ENCODE results near the gene PIP4K2A. TPM values are rescaled to one million over a fixed set of nuclear protein-coding genes. Genes with fewer than 3 reads are reported as not detected.

PIP4K2A gene
- total and polyA plus RNA-seq, 2 of the 13 experiments (the other 11 are each of a cell fraction or from before 2014, with no cell fraction given) = 9.1 to 22.6 TPM

DNA sequence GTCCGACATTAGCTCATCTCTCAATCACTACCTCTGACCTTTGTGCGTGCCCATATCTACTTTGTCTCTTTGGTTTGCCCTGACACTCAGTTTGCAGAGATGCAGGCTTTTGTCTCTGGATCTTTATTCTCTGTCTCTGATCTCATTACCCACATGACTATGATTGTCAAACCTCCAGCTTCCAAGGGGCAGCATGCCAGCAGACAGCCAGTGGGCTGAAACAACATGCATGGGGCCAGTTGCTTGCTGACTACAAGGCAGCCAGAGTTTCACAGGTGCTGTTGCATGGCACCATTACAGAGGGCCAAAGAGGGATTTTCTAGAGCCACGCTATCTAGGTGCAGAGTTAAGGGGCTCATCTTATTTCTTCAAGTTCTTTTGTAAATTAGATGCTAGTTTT is 222.9 kb downstream of the PIP4K2A start:
- Histone ChIP-seq H3K27me3 (ENCODE audit: control insufficient read depth in 1 of 2, insufficient read depth in 2 of 2, low read length in 2 of 2) (no peaks in the 10 kb centered on the region; a peak in 1 of 5 replicates), H3K9me3 (ENCODE audit: low read length) (no peaks in the 10 kb centered on the region), H3K36me3 (replicated peaks in 1 of 2; ENCODE audit: control insufficient read depth in 1 of 2, insufficient read depth in 2 of 2, low read length in 2 of 2) (no peaks in the 10 kb centered on the region), H3K4me1 (ENCODE audit: insufficient read depth, low read length) (no peaks in the 10 kb centered on the region), H3K9ac (ENCODE audit: insufficient read depth, low read depth, low read length) (no peak overlapping the region), H3K79me2 (ENCODE audit: insufficient read depth, low read length) (no peaks in the 10 kb centered on the region), H3K4me3 (replicated peaks in 1 of 3; ENCODE audit: insufficient read depth in 1 of 3, low read depth in 2 of 3, low read length in 3 of 3) (no peak overlapping the region), H2AFZ (ENCODE audit: low read length) (no peak overlapping the region), H3K4me2 (ENCODE audit: low read depth, low read length) (no peak overlapping the region), H4K20me1 (ENCODE audit: insufficient read depth, low read length) (no peaks in the 10 kb centered on the region), H3K27ac (ENCODE audit: extremely low read length, insufficient read depth, low read length) (no peak overlapping the region)
- WGBS (ENCODE audit: low lambda C conversion rate) = 30% methylated on average over 3 of the region's 3 CpGs
- no TSS peak for BruUV-seq (replicated peaks)
- in situ Hi-C loops (cut with HindIII; ENCODE audit: extremely low pct_ligation_motif_present, low pct_unique_long_range_greater_than_20kb) (no loop called here), intact Hi-C loops (cut with micrococcal nuclease; ENCODE audit: unreplicated experiment) (no loop called here)
- FAIRE-seq (no peak), DNase-seq (ENCODE audit: low spot score) (no peak), ATAC-seq (no peak)
- ChIA-PET CTCF (ENCODE audit: low intra/inter-chr PET ratio, low total read pairs) (no interaction called here), POLR2A (no interaction called here)
- no peak for TF ChIP-seq CENPX (CRISPR knock-in tag; IDR thresholded peaks at IDR 0.05)
- TF ChIP-seq ZNF713 (CRISPR knock-in tag; IDR thresholded peaks at IDR 0.05) = no peak
- TF ChIP-seq, protein P1, sequence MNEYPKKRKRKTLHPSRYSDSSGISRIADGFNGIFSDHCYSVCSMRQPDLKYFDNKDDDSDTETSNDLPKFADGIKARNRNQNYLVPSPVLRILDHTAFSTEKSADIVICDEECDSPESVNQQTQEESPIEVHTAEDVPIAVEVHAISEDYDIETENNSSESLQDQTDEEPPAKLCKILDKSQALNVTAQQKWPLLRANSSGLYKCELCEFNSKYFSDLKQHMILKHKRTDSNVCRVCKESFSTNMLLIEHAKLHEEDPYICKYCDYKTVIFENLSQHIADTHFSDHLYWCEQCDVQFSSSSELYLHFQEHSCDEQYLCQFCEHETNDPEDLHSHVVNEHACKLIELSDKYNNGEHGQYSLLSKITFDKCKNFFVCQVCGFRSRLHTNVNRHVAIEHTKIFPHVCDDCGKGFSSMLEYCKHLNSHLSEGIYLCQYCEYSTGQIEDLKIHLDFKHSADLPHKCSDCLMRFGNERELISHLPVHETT (CRISPR knock-in tag; conservative IDR thresholded peaks at IDR 0.05) = no peak
- TF ChIP-seq HMGXB4 (CRISPR knock-in tag; IDR thresholded peaks at IDR 0.05; ENCODE audit: borderline replicate concordance in 1 of 2, low read depth in 1 of 2) = no peak
- TF ChIP-seq ZBED4 (CRISPR knock-in tag; IDR thresholded peaks at IDR 0.05; ENCODE audit: borderline replicate concordance) = no peak
- TF ChIP-seq, protein P2, sequence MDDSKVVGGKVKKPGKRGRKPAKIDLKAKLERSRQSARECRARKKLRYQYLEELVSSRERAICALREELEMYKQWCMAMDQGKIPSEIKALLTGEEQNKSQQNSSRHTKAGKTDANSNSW (CRISPR knock-in tag; IDR thresholded peaks at IDR 0.05; ENCODE audit: borderline replicate concordance) = no peak
- TF ChIP-seq CEBPG (CRISPR knock-in tag; IDR thresholded peaks at IDR 0.05) = no peak
- no peak for TF ChIP-seq SOX6 (IDR thresholded peaks at IDR 0.05)
- no peak for TF ChIP-seq SOX6 (CRISPR knock-in tag; IDR thresholded peaks at IDR 0.05)
- TF ChIP-seq SMARCC2 (IDR thresholded peaks at IDR 0.05) = no peak
- TF ChIP-seq, protein P3, sequence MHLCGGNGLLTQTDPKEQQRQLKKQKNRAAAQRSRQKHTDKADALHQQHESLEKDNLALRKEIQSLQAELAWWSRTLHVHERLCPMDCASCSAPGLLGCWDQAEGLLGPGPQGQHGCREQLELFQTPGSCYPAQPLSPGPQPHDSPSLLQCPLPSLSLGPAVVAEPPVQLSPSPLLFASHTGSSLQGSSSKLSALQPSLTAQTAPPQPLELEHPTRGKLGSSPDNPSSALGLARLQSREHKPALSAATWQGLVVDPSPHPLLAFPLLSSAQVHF (CRISPR knock-in tag; IDR thresholded peaks at IDR 0.05) = no peak
- no peak for TF ChIP-seq SP1 (IDR thresholded peaks at IDR 0.05)
- TF ChIP-seq SP1 (CRISPR knock-in tag; IDR thresholded peaks at IDR 0.05) = no peak
- TF ChIP-seq, protein P4, sequence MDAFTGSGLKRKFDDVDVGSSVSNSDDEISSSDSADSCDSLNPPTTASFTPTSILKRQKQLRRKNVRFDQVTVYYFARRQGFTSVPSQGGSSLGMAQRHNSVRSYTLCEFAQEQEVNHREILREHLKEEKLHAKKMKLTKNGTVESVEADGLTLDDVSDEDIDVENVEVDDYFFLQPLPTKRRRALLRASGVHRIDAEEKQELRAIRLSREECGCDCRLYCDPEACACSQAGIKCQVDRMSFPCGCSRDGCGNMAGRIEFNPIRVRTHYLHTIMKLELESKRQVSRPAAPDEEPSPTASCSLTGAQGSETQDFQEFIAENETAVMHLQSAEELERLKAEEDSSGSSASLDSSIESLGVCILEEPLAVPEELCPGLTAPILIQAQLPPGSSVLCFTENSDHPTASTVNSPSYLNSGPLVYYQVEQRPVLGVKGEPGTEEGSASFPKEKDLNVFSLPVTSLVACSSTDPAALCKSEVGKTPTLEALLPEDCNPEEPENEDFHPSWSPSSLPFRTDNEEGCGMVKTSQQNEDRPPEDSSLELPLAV (CRISPR knock-in tag; conservative IDR thresholded peaks at IDR 0.05; ENCODE audit: low read depth) = no peak
- no peak for TF ChIP-seq KDM3A (CRISPR knock-in tag; IDR thresholded peaks at IDR 0.05; ENCODE audit: low read depth)
- TF ChIP-seq ZNF263 (CRISPR knock-in tag; IDR thresholded peaks at IDR 0.05) = no peak
- no peak for TF ChIP-seq RFX5 (IDR thresholded peaks at IDR 0.05; ENCODE audit: low read depth, low read length)
